ENCODE measurements around the gene KIF3A.

KIF3A gene

GRCh38 chr5:132677682-132678400 is 59.5 kb downstream of the KIF3A start:
- DNase-seq (ENCODE audit: low read depth): no peak

- DNase-seq (ENCODE audit: low read depth): no peak
These were observed 60.2 kb downstream of the KIF3A start for GRCh38 chr5:132677191-132677590.

- DNase-seq (ENCODE audit: low read depth): no peak
These were observed 61.2 kb downstream of the KIF3A start for GRCh38 chr5:132675936-132676689.

GRCh38 chr5:132674671-132675506 is 62.5 kb downstream of the KIF3A start:
- DNase-seq (ENCODE audit: low read depth): no peak

GRCh38 chr5:132673939-132674630 is 63.3 kb downstream of the KIF3A start, which contains the start of gene IL4:
TSS of gene IL4 (plus strand) at chr5:132673989. CDS start at chr5:132674051, 62 bp downstream.
- no peak for DNase-seq (ENCODE audit: low read depth)

GRCh38 chr5:132673488-132673887 is 63.9 kb downstream of the KIF3A start:
- DNase-seq (ENCODE audit: low read depth): no peak

- DNase-seq (ENCODE audit: low read depth): no peak
These were observed 66.3 kb downstream of the KIF3A start for GRCh38 chr5:132671000-132671399.

- DNase-seq (ENCODE audit: low read depth): no peak
These were observed 67.1 kb downstream of the KIF3A start for GRCh38 chr5:132669966-132670882.

- DNase-seq (ENCODE audit: low read depth): no peak
These were observed 67.9 kb downstream of the KIF3A start for GRCh38 chr5:132669455-132669820.

GRCh38 chr5:132668706-132669454 is 68.5 kb downstream of the KIF3A start:
- no peak for DNase-seq (ENCODE audit: low read depth)

GRCh38 chr5:132667761-132668705 is 69.3 kb downstream of the KIF3A start:
- DNase-seq (ENCODE audit: low read depth): no peak

- DNase-seq (ENCODE audit: low read depth): no peak
These were observed 70.0 kb downstream of the KIF3A start for GRCh38 chr5:132667309-132667708.

GRCh38 chr5:132666310-132667123 is 70.8 kb downstream of the KIF3A start:
- no peak for DNase-seq (ENCODE audit: low read depth)

GRCh38 chr5:132665574-132666080 is 71.7 kb downstream of the KIF3A start:
- no peak for DNase-seq (ENCODE audit: low read depth)

- no peak for DNase-seq (ENCODE audit: low read depth)
These were observed 72.6 kb downstream of the KIF3A start for GRCh38 chr5:132664696-132665209.

- no peak for DNase-seq (ENCODE audit: low read depth)
These were observed 73.3 kb downstream of the KIF3A start for GRCh38 chr5:132663771-132664695.
